Muscle layer of colon (tissue), 2 donors: ENCODE results near the gene PAK6.
A peak's percentile ranks its signal among the peaks of the same experiment; 100 is the strongest.

Experiments used
- H3K27ac ChIP-seq: one replicate; pipeline ENCODE4 v1.7.0; 2013; ENCODE audit warnings: low read depth, mild to moderate bottlenecking, low read length, moderate library complexity
- H3K27me3 ChIP-seq, 2 donors: one replicate each; pipeline ENCODE4 v1.7.0; 2013; ENCODE audit warnings: low read length in 2 of 2, mild to moderate bottlenecking in 2 of 2; ENCODE audit not compliant: insufficient read depth in 2 of 2, control insufficient read depth in 1 of 2
- H3K36me3 ChIP-seq: one replicate; pipeline ENCODE4 v1.7.0; 2013; ENCODE audit warnings: mild to moderate bottlenecking, low read length; ENCODE audit not compliant: insufficient read depth
- H3K4me1 ChIP-seq: one replicate; pipeline ENCODE4 v1.7.0; 2013; ENCODE audit warnings: mild to moderate bottlenecking, low read length; ENCODE audit not compliant: insufficient read depth
- H3K4me3 ChIP-seq, 2 donors: one replicate each; pipeline ENCODE4 v1.7.0; 2013; ENCODE audit warnings: low read length in 2 of 2, low read depth in 1 of 2, mild to moderate bottlenecking in 1 of 2, moderate library complexity in 1 of 2
- H3K9ac ChIP-seq: one replicate; pipeline ENCODE4 v1.7.0; 2013; ENCODE audit warnings: low read length
- H3K9me3 ChIP-seq: one replicate; pipeline ENCODE4 v1.7.0; 2013; ENCODE audit warnings: mild to moderate bottlenecking, low read length
- donor health status: abdominal sarcoma.
- donor health status: Adenocarcinoma of cecum.

The PAK6 gene

DNA sequence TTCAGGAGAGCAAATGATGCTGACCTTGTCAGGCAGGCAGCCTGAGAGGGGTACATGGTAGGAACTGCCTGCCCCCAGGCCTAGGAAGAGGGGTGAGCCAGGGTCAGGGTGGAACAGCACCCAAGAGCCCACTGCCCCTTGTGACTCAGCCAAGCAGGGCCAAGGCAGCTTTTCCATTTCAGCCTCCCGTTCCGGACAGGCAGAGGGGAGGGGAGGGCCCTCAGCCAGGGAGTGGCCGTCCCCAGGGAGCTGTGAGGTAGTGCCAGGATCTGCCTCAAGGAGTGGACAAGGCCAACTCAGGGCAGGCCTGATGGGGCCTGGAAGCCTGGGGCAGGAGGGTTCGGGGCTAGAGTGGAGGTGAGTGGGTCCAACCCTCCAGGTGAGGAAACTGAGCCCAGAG, 49.1 kb downstream of the PAK6 start:
- Histone ChIP-seq H3K27me3 (peaks cover 0 to 11% of the 10 kb centered on the region in 2 donors), H3K9me3 (no peaks in the 10 kb centered on the region), H3K36me3 (no peaks in the 10 kb centered on the region), H3K4me1 (peaks cover 11% of the 10 kb centered on the region), H3K9ac (no peak overlapping the region), H3K4me3 (no peak overlapping the region), H3K27ac (no peak overlapping the region)

DNA sequence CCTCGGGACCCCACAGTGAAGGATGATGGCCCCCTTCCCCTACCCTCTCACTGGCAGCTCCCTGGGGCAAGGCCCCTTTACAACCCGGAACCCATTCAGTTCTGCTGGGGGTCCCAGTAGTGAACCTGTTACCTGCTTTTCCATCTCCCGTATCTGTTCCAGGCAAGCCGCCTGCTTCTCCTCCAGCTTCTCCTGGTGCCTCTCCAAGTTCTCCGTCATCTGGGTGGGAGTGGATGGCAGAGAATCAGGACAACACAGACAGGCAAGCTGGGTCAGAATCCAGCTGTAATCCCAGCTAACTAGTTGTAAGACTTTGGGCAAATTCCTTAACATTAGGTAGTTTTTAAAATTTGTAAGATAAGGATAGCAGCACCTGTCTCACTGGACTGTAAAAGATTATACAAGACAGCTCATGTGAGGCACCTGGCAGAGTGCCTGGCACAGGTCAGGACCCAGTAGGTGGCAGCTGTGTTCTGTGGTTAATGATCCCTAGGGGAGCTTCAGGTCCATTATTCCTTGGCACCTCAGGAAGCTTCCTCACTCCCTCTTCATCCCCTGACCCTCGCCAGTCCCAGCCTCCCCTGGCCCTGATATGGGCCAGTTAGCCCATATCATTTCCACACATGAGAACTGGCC, 50.4 kb downstream of the PAK6 start:
- no peak overlapping the region for H3K9ac ChIP-seq
- H3K4me3 ChIP-seq, result no peak overlapping the region
- H3K9me3 ChIP-seq, result no peaks in the 10 kb centered on the region
- no peaks in the 10 kb centered on the region for H3K27me3 ChIP-seq
- H3K27ac ChIP-seq, result no peak overlapping the region
- peaks cover 11% of the 10 kb centered on the region for H3K4me1 ChIP-seq
- no peaks in the 10 kb centered on the region for H3K36me3 ChIP-seq

DNA sequence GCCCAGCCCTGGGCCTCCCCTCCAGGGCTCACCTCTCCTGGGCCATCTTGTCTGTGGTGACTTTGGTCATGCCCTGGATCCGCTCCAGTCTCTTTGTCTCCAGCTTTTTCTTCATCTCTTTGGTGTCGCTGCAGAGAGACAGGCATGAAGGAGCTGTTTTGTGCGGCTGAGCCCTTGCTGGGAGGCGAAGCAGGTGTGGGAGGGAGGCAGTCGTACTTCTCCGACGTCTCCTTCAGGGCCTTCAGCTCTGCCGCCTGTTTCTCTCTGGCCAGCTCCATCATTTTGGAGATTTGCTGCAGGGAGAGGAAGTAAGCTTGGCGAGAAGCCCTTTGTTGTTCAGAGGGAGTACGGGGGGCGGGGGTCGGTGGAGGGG, 51.7 kb downstream of the PAK6 start:
- Histone ChIP-seq H3K9ac (no peak overlapping the region), H3K9me3 (no peaks in the 10 kb centered on the region), H3K4me1 (peaks cover 5% of the 10 kb centered on the region), H3K27ac (no peak overlapping the region), H3K36me3 (no peaks in the 10 kb centered on the region), H3K27me3 (no peaks in the 10 kb centered on the region), H3K4me3 (no peak overlapping the region)

DNA sequence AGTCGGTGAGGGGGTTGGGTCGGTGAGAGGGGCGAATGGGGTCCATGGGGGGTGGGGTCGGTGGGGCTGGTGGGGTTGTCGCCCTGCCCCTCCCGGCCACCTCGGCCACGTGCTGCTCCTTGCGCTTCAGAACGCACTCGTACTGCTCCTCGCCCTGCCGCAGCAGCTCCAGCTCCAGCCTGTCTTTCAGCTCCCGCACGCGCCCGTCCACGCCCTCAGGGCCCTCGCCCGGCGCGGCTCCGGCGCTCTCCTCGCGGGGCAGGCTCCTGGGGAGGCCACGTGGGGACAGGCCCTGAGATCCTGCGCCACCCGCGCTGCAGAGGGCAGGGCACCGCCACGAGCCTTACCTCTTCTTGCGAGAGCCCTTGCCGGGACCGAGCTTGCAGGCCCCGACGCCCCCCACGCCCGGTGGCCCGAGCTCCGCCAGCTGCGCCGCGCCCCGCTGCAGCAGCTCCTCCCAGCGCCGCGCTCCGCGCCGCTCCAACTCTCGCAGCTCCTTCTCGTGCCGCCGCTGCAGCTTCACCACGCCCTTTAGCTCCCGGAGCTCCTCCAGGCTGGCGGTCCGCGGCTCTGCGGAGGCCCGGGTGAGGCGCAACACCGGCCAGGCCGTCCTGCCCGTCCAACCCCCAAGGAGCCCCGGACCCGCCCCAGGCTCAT, 52.2 kb downstream of the PAK6 start:
- peak overlapping the region; percentile 22 to 50 for H3K4me3 ChIP-seq
- H3K27me3 ChIP-seq, result no peaks in the 10 kb centered on the region
- peaks cover 6% of the 10 kb centered on the region for H3K4me1 ChIP-seq
- H3K36me3 ChIP-seq, result no peaks in the 10 kb centered on the region
- no peak overlapping the region for H3K9ac ChIP-seq
- H3K9me3 ChIP-seq, result no peaks in the 10 kb centered on the region
- no peak overlapping the region for H3K27ac ChIP-seq

DNA sequence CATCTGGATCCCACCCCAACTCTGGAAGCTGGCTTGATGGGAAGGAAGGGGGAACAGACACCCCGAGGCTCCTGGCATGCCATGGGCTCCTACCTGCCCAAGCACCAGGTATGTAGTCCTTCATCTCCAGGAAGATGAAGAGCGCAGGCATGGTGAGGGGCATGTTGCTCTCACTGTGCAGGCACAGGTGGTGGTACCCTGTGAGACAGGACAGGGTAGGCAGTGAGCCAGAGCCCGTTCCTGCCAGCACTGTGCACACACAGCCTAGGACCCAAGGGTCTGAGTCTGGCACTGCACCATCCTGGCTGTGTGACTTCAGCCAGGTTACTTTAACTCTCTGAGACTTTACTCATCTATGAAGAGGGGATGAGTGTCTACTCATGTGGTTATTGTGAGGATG, 53.4 kb downstream of the PAK6 start:
- peaks cover 12% of the 10 kb centered on the region for H3K4me1 ChIP-seq
- H3K27ac ChIP-seq, result no peak overlapping the region
- H3K27me3 ChIP-seq, result no peaks in the 10 kb centered on the region
- no peak overlapping the region for H3K9ac ChIP-seq
- no peaks in the 10 kb centered on the region for H3K9me3 ChIP-seq
- no peak overlapping the region for H3K4me3 ChIP-seq
- no peaks in the 10 kb centered on the region for H3K36me3 ChIP-seq

DNA sequence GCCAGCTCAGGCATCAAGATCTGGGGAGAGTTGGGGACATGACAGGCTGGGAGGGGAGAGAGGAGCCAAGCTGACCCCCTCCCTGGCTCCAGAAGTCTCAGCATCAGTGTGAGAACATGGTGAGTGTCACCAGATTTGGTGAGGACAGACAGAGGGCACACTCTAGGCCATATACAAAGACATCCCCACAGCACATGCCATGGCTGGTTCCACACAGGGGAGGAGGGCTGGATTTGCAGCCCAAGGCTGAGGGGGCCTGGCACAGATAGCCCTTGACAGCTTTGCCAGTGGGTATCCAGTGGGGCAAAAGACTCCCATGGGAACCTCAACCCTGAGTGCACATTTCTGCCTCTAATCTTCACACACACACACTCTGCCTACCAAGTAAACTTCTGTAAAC, 54.1 kb downstream of the PAK6 start:
- Histone ChIP-seq H3K36me3 (no peaks in the 10 kb centered on the region), H3K4me1 (peaks cover 12% of the 10 kb centered on the region), H3K27me3 (no peaks in the 10 kb centered on the region), H3K9ac (no peak overlapping the region), H3K27ac (no peak overlapping the region), H3K4me3 (no peak overlapping the region), H3K9me3 (no peaks in the 10 kb centered on the region)

DNA sequence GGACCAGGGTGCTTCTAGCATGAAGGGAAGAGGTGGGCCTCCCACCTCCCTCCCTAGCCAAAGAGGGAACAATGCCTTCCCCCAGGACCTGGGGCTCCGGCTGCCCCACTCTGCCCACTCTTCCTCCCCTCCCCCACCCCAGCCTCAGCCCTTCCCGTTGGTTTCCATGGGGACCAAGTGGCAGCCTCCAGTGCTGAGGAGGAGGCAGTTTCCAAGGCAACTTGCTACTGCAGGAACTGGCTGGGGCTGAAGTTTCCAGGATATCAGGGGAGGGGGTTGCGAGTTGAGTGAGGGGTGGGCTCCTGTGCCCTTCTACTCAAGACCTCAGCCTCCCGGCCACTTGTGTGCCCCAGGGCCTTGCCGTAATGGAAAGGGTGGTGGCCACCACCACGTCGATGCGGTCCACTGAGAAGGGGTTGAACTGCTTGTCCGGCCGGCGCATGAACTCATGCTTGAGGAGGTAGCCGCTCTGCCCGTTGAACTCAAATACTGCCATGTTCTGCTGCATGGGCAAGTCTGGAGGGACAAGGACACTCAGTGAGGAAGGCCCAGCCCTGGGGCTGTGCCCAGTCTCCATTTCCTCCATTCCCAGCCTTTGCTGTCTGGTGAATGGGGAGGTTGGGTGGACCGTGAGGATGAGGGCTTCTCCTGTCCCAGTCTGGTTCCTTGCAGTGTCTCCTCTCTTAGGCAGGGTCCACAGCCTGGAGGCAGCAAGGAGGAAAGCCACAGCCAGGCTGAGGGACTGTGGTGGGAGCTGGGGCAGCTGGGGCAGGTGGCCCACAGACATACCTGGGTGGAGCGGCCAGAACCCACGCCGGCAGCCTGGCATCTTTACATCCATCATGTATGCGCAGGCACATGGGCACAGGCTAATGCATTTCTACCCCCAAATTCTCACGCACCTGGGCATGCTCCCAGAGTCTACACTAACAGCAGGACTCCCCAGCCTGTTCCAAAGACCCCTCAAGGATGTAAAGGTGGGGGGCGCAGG, 55.3 kb downstream of the PAK6 start:
- Histone ChIP-seq H3K27ac (no peak overlapping the region), H3K36me3 (no peaks in the 10 kb centered on the region), H3K9me3 (no peaks in the 10 kb centered on the region), H3K27me3 (no peaks in the 10 kb centered on the region), H3K9ac (no peak overlapping the region), H3K4me1 (peaks cover 12% of the 10 kb centered on the region), H3K4me3 (no peak overlapping the region)

DNA sequence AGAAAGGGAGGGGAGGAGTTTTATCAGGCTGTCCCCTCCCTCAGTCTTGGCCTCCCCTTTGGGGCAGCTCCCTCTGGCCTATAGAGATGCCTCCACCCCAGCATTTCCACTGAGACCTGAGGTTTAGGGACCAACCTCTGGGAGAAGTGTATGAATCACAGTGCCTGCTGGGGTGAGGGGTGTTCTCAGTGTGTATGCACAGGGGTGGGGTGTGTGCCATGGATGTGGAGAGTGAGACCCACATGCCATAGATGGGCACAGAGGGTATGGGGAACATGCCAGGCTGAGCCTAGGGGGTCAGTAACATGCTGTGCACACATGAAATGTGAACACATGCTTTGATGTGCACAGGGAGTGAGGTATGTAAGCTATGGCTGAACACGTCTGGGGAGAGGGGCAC, 56.4 kb downstream of the PAK6 start:
- no peaks in the 10 kb centered on the region for H3K36me3 ChIP-seq
- H3K27ac ChIP-seq, result no peak overlapping the region
- no peaks in the 10 kb centered on the region for H3K27me3 ChIP-seq
- no peaks in the 10 kb centered on the region for H3K9me3 ChIP-seq
- H3K4me3 ChIP-seq, result no peak overlapping the region
- H3K9ac ChIP-seq, result no peak overlapping the region
- peaks cover 12% of the 10 kb centered on the region for H3K4me1 ChIP-seq

DNA sequence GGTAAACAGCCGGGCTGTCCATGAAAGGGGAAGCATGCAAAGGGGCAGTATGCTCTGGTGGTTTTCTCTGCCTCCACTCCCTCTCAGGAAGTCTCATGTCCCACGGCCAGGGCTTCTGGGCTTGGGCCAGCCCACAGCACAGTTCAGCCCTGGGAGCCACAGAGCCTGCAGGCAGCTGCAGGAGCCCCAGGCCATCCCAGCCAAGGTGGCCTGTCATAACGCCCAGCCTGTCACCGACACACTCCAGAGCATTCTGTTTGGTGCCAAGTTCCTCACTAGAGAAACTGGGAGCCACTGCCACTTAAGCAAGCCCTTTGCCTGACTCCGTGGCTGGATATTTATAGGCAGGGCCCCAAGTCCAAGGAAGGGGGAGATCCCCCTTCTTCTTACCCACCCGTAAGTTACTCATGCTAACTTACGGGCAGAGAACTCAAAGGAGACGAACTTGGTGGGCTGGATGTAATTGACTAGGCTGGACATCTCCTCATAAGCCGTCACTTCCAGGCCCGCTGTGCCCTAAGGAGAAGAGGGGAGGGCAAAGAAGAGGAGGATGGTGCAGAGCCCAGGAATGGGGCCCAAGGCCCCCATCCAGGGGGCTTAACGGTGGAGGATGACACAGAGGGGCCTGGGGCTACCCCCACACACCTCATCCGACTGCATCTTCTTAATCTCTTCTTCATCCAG, 57.2 kb downstream of the PAK6 start:
- Histone ChIP-seq H3K9me3 (no peaks in the 10 kb centered on the region), H3K4me1 (peaks cover 12% of the 10 kb centered on the region), H3K36me3 (no peaks in the 10 kb centered on the region), H3K9ac (no peak overlapping the region), H3K4me3 (no peak overlapping the region), H3K27me3 (no peaks in the 10 kb centered on the region), H3K27ac (no peak overlapping the region)

DNA sequence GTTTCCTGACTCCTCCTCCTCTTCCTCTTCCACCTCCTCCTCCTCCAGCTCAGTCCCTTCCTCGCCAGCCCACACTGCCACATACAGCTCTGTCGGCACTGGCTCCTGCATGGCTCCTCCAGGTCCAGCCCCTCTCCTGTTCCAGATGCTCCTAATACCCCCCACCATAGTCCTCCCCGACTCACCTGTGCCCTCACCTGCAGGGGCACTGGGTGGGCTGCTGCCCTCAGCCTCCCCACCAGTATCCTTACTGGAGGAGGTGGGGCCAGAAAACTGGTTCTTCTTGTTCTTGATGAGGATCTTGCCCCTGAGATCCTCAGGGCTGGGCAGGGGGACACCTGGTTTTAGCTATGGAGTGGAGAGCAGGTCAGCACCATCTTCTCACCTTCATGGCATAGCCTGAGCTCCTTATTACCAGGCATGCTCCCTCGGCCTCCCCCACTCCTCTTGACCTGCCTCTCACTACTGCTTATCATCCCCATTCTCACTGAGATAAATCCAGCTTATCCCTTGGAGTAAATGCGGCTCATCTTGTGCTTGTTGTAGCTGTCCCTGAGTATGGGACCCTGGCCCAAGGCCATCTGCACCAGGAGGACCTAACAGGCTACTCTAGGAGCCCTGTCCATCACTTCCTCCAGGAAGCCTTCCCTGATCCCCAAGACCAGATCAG, 57.8 kb downstream of the PAK6 start:
- no peak overlapping the region for H3K4me3 ChIP-seq
- no peaks in the 10 kb centered on the region for H3K9me3 ChIP-seq
- no peak overlapping the region for H3K27ac ChIP-seq
- H3K36me3 ChIP-seq, result no peaks in the 10 kb centered on the region
- H3K27me3 ChIP-seq, result no peaks in the 10 kb centered on the region
- H3K4me1 ChIP-seq, result peaks cover 12% of the 10 kb centered on the region
- no peak overlapping the region for H3K9ac ChIP-seq

DNA sequence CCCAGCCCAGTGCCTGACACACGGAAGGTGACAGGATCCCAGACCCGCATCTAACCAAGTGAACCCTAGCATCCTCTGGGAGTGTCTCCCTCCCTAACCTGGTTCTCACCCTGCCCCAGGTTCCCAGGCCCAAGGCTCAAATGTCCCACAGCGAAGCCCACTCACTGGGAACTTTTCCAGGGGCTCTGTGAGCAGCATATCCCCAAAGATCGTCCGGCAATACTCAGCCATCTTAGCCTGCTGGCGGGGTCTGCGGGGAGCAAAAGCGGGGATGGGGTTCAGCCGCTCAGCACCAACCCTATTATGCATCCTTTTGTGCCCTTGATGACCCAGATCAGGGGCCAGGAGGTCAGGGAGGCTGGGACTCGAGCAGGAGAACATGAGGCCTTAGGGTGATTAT, 58.5 kb downstream of the PAK6 start:
- no peaks in the 10 kb centered on the region for H3K27me3 ChIP-seq
- H3K36me3 ChIP-seq, result no peaks in the 10 kb centered on the region
- H3K27ac ChIP-seq, result no peak overlapping the region
- no peaks in the 10 kb centered on the region for H3K9me3 ChIP-seq
- H3K4me1 ChIP-seq, result peaks cover 12% of the 10 kb centered on the region
- H3K4me3 ChIP-seq, result no peak overlapping the region
- no peak overlapping the region for H3K9ac ChIP-seq
